Measurements from ENCODE around the gene NPAS4.
"Not testable (repeated sequence)": the region's sequence is repeated elsewhere in the genome, so short reads cannot be mapped to it uniquely, and the experiment has no call there.

NPAS4 gene

GRCh38 chr11:66454828-66455227 lies 34.0 kb downstream of the NPAS4 start:
- DNase-seq (ENCODE audit: low read depth in 2 of 2): no peak

- no peak for DNase-seq (ENCODE audit: low read depth in 2 of 2)
These were observed 37.0 kb downstream of the NPAS4 start for GRCh38 chr11:66457826-66458225.

GRCh38 chr11:66459138-66459778 lies 38.4 kb downstream of the NPAS4 start:
- no peak for DNase-seq (ENCODE audit: low read depth in 2 of 2)

- no peak for DNase-seq (ENCODE audit: low read depth in 2 of 2)
These were observed 41.2 kb downstream of the NPAS4 start for GRCh38 chr11:66462010-66462409.

GRCh38 chr11:66462911-66463310 lies 42.1 kb downstream of the NPAS4 start:
- DNase-seq (ENCODE audit: low read depth in 2 of 2): no peak

GRCh38 chr11:66464116-66464515 lies 43.3 kb downstream of the NPAS4 start:
- not testable (repeated sequence) for DNase-seq (ENCODE audit: low read depth in 2 of 2)

- DNase-seq (ENCODE audit: low read depth in 2 of 2): no peak
These were observed 44.1 kb downstream of the NPAS4 start for GRCh38 chr11:66464916-66465315.

- DNase-seq (ENCODE audit: low read depth in 2 of 2): no peak
These were observed 44.8 kb downstream of the NPAS4 start for GRCh38 chr11:66465373-66466224.

GRCh38 chr11:66466225-66467033 lies 45.6 kb downstream of the NPAS4 start, which contains the start of gene PELI3:
Gene PELI3, plus strand, starts transcription at chr11:66466905. Its CDS starts 1,224 bp downstream, at chr11:66468129.
- DNase-seq (ENCODE audit: low read depth in 2 of 2): peak; percentile 86

- DNase-seq (ENCODE audit: low read depth in 2 of 2): peak in 1 of 2 donors; percentile 16
These were observed 46.3 kb downstream of the NPAS4 start for GRCh38 chr11:66467034-66467659.

- no peak for DNase-seq (ENCODE audit: low read depth in 2 of 2)
These were observed 46.9 kb downstream of the NPAS4 start for GRCh38 chr11:66467756-66468155.

GRCh38 chr11:66468691-66469090 lies 47.9 kb downstream of the NPAS4 start:
- no peak for DNase-seq (ENCODE audit: low read depth in 2 of 2)

GRCh38 chr11:66469441-66469840 lies 48.6 kb downstream of the NPAS4 start:
- no peak for DNase-seq (ENCODE audit: low read depth in 2 of 2)

GRCh38 chr11:66470015-66470414 lies 49.2 kb downstream of the NPAS4 start:
- DNase-seq (ENCODE audit: low read depth in 2 of 2): no peak

GRCh38 chr11:66471142-66471541 lies 50.3 kb downstream of the NPAS4 start:
- no peak for DNase-seq (ENCODE audit: low read depth in 2 of 2)

- no peak for DNase-seq (ENCODE audit: low read depth in 2 of 2)
These were observed 51.2 kb downstream of the NPAS4 start for GRCh38 chr11:66472054-66472453.

GRCh38 chr11:66473167-66473566 lies 52.3 kb downstream of the NPAS4 start:
- DNase-seq (ENCODE audit: low read depth in 2 of 2): no peak

- DNase-seq (ENCODE audit: low read depth in 2 of 2): no peak
These were observed 53.0 kb downstream of the NPAS4 start for GRCh38 chr11:66473608-66474515.

GRCh38 chr11:66475349-66476172 lies 54.7 kb downstream of the NPAS4 start:
- DNase-seq (ENCODE audit: low read depth in 2 of 2): no peak
